ENCODE data around the gene ANKRD39. TPM values are rescaled to one million over a fixed set of nuclear protein-coding genes. Genes with fewer than 3 reads are reported as not detected.

The ANKRD39 gene
- total RNA-seq, 3 donors from 2014 or later = 11.2 to 14.1 (median 12.2) TPM

DNA sequence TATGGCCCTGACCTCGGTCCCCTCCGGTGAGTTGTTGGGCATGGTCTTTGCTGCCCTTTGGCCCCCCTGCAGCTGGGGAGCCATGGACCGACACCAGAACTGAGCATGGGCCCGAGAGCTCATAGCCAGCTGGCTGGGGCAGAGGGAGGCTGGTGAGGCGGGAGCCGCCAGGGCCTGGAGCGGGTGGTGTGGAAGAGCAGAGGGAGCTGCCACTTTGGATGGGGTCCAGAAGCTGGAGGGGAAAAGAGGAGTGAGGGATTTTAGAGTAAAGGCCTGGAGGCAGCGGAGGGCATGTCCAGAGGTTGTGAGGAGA, 58.2 kb downstream of the ANKRD39 start:
- intact Hi-C loops (cut with DNase I, micrococcal nuclease) = no loop called here
- H3K9me3 ChIP-seq = no peaks in the 10 kb centered on the region
- DNase-seq (no peak), ATAC-seq (no peak)
- TF ChIP-seq, protein P1, sequence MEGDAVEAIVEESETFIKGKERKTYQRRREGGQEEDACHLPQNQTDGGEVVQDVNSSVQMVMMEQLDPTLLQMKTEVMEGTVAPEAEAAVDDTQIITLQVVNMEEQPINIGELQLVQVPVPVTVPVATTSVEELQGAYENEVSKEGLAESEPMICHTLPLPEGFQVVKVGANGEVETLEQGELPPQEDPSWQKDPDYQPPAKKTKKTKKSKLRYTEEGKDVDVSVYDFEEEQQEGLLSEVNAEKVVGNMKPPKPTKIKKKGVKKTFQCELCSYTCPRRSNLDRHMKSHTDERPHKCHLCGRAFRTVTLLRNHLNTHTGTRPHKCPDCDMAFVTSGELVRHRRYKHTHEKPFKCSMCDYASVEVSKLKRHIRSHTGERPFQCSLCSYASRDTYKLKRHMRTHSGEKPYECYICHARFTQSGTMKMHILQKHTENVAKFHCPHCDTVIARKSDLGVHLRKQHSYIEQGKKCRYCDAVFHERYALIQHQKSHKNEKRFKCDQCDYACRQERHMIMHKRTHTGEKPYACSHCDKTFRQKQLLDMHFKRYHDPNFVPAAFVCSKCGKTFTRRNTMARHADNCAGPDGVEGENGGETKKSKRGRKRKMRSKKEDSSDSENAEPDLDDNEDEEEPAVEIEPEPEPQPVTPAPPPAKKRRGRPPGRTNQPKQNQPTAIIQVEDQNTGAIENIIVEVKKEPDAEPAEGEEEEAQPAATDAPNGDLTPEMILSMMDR (IDR thresholded peaks at IDR 0.05) = no peak
- peaks cover 5% of the 10 kb centered on the region for H3K4me1 ChIP-seq (ENCODE audit: low read depth)
- H3K36me3 ChIP-seq (ENCODE audit: low read depth) = peaks cover 4% of the 10 kb centered on the region
- H3K4me3 ChIP-seq = no peak overlapping the region

DNA sequence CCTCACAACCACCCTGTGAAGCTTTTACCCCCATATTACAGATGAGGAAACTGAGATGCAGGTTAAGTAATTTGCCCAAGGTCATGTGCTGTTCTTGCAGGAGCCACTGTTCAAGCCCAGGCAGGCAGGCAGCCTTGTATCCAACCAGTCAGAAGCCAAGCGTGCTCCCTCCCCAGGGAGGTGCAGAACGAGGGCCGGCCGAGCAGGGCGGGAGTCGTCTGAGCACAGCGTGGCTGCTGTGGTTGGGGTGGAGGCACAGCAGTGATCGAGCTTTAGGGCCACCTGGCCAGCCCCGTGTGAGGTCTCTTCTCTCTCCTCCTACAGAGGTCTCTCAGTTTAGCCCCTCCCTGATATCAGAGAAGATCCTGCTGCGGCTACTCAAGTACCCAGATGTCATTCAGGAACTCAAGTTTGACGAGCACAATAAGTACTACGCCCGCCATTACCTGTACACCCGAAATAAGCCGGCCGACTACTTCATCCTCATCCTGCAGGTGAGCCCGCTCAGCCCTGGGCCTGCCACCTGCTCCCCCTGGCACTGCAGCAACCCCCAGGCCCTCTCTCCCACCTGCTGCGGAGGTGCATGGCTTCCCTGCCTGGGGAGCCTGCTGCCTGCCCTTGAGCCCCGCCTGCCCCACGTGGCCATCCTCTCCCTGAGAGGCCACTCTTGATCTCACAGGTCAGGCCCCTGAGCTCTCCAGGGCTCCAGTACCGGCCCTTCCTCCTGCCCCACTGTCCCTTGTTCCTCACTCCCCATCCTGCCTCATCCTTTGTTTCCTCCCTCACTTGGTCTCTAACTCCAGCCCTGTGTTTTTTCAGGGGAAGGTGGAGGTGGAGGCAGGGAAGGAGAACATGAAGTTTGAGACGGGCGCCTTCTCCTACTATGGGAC, 58.8 kb downstream of the ANKRD39 start:
- DNase-seq (peak in 1 of 3 donors; percentile 17), ATAC-seq (no peak)
- H3K36me3 ChIP-seq (ENCODE audit: low read depth) = peaks cover 4% of the 10 kb centered on the region
- peaks cover 5% of the 10 kb centered on the region for H3K4me1 ChIP-seq (ENCODE audit: low read depth)
- H3K4me3 ChIP-seq = no peak overlapping the region
- intact Hi-C loops (cut with DNase I, micrococcal nuclease) = no loop called here
- TF ChIP-seq, protein P1 (IDR thresholded peaks at IDR 0.05) = no peak
- no peaks in the 10 kb centered on the region for H3K9me3 ChIP-seq

Small RNA genes within 50 kb of the gene (microRNA-seq; reads per million reads assigned to microRNA genes)
- gene MIR3127 = 6.8 reads per million, percentile 28 among the genes with 10 or more reads in this experiment

Other genes with a start within 250 kb of the ANKRD39 start
- gene KANSL3, start 219.7 kb downstream of the ANKRD39 start, total RNA-seq = 10 to 100 TPM; 36.1 to 64.7 (median 49.2) TPM
- gene FER1L5, start 215.3 kb downstream of the ANKRD39 start, total RNA-seq = under 1 TPM in 1 of 3 donors, not detected in 2; 0.09 TPM
- gene LMAN2L, start 118.0 kb downstream of the ANKRD39 start, total RNA-seq = 10 to 100 TPM; 11.2 to 21.0 (median 14.2) TPM
- 100 to 1,000 TPM in 2 of 3 donors, 10 to 100 TPM in 1; 53.4 to 134 (median 101) TPM for gene CNNM4, start 97.1 kb downstream of the ANKRD39 start, total RNA-seq
- gene CNNM3, start 41.7 kb downstream of the ANKRD39 start, total RNA-seq = 10 to 100 TPM; 21.2 to 35.5 (median 33.4) TPM
- gene ANKRD23, start 14.0 kb downstream of the ANKRD39 start, total RNA-seq = 1 to 10 TPM; 3.2 to 5.1 (median 4.9) TPM
- 10 to 100 TPM; 14.4 to 83.8 (median 17.5) TPM for gene SEMA4C, start 12.1 kb upstream of the ANKRD39 start, total RNA-seq
- under 1 TPM; 0.20 to 0.98 (median 0.63) TPM for gene FAM178B, start 128.6 kb upstream of the ANKRD39 start, total RNA-seq
- 10 to 100 TPM in 1 of 3 donors, 1 to 10 TPM in 2; 5.3 to 13.4 (median 6.1) TPM for gene FAHD2B, start 236.9 kb upstream of the ANKRD39 start, total RNA-seq

All from mucosa of descending colon (tissue), 3 donors.